KMS-11 (cell line): Measurements from ENCODE around the gene NDUFS2.
A peak's percentile ranks its signal among the peaks of the same experiment; 100 is the strongest.

Experiments
- H2AFZ ChIP-seq: fragments of 200-600 bp; sonication (generic); 2 replicates; pipeline ENCODE4 v1.6.1; 2016; ENCODE audit warnings: antibody characterized with exemption, mixed run types, low read depth
- H3K27ac ChIP-seq: fragments of 200-600 bp; sonication (generic); 2 replicates; pipeline ENCODE4 v1.6.1; 2016; ENCODE audit warnings: mild to moderate bottlenecking, mixed run types
- H3K27me3 ChIP-seq: fragments of 200-600 bp; sonication (generic); 2 replicates; pipeline ENCODE4 v1.6.1; 2017; ENCODE audit warnings: mild to moderate bottlenecking, low read depth, mixed run types, moderate library complexity; ENCODE audit not compliant: insufficient read depth
- H3K36me3 ChIP-seq: fragments of 200-600 bp; sonication (generic); 2 replicates; pipeline ENCODE4 v1.6.1; 2017; ENCODE audit warnings: mild to moderate bottlenecking, mixed run types; ENCODE audit not compliant: insufficient read depth
- H3K4me1 ChIP-seq: fragments of 200-600 bp; sonication (generic); 2 replicates; pipeline ENCODE4 v1.6.1; 2016; ENCODE audit warnings: mild to moderate bottlenecking, low read depth, mixed run types; ENCODE audit not compliant: poor library complexity, severe bottlenecking
- H3K4me2 ChIP-seq: fragments of 200-600 bp; sonication (generic); 2 replicates; pipeline ENCODE4 v1.7.0; 2016; ENCODE audit warnings: mild to moderate bottlenecking, mixed run types
- H3K4me3 ChIP-seq: fragments of 200-600 bp; sonication (generic); IDR thresholded peaks from 2 replicates; pipeline ENCODE4 v1.6.1; 2017; ENCODE audit warnings: low read depth, low read length, mixed read lengths; ENCODE audit not compliant: insufficient read depth
- H3K79me2 ChIP-seq: fragments of 200-600 bp; sonication (generic); 2 replicates; pipeline ENCODE4 v1.6.1; 2016; ENCODE audit warnings: low read depth, mixed run types; ENCODE audit not compliant: insufficient read depth
- H3K9ac ChIP-seq: fragments of 200-600 bp; sonication (generic); 2 replicates; pipeline ENCODE4 v1.6.1; 2016; ENCODE audit warnings: mild to moderate bottlenecking, mixed run types
- H4K20me1 ChIP-seq: fragments of 200-600 bp; sonication (generic); 2 replicates; pipeline ENCODE4 v1.6.1; 2016; ENCODE audit warnings: mild to moderate bottlenecking, mixed run types; ENCODE audit not compliant: insufficient read depth
- CTCF ChIP-seq: fragments of 200-600 bp; sonication (generic); conservative IDR thresholded peaks from 2 replicates; pipeline ENCODE4 v1.6.1; 2017; ENCODE audit warnings: low read depth, mild to moderate bottlenecking, antibody characterized with exemption, low read length, moderate library complexity, mixed read lengths

Gene NDUFS2

GRCh38 chr1:161207173-161207572, 5.0 kb downstream of the NDUFS2 start:
- Histone ChIP-seq H3K4me3 (no peak overlapping the region), H3K9ac (no peak overlapping the region), H3K27me3 (no peaks in the 10 kb centered on the region), H3K79me2 (peaks cover 14% of the 10 kb centered on the region; the same call in 1 of the 2 replicates), H4K20me1 (no peaks in the 10 kb centered on the region), H3K4me2 (no peak overlapping the region), H2AFZ (no peak overlapping the region), H3K36me3 (no peaks in the 10 kb centered on the region; the same call in 1 of the 2 replicates), H3K27ac (no peak overlapping the region), H3K4me1 (peaks cover 19% of the 10 kb centered on the region)
- no peak for TF ChIP-seq CTCF

GRCh38 chr1:161209790-161210409, 7.7 kb downstream of the NDUFS2 start:
- H2AFZ ChIP-seq, result no peak overlapping the region
- H3K27ac ChIP-seq, result no peak overlapping the region
- peaks cover 10% of the 10 kb centered on the region for H3K4me1 ChIP-seq
- no peaks in the 10 kb centered on the region for H3K79me2 ChIP-seq
- H3K4me2 ChIP-seq, result no peak overlapping the region
- TF ChIP-seq CTCF, result peak; percentile 100
- no peaks in the 10 kb centered on the region for H4K20me1 ChIP-seq
- no peak overlapping the region for H3K4me3 ChIP-seq
- no peaks in the 10 kb centered on the region for H3K27me3 ChIP-seq
- no peak overlapping the region for H3K9ac ChIP-seq
- peaks cover 12% of the 10 kb centered on the region; the same call in 1 of the 2 replicates for H3K36me3 ChIP-seq

- no peak for TF ChIP-seq CTCF
- Histone ChIP-seq H3K27ac (no peak overlapping the region), H3K36me3 (peaks cover 12% of the 10 kb centered on the region; the same call in 1 of the 2 replicates)
These were observed 12.2 kb downstream of the NDUFS2 start for GRCh38 chr1:161214369-161214768.

GRCh38 chr1:161215076-161215475, 12.9 kb downstream of the NDUFS2 start, which contains the start of gene FCER1G:
Gene FCER1G (plus strand): TSS chr1:161215295. CDS start chr1:161215322, 27 bp downstream.
- H4K20me1 ChIP-seq, result no peaks in the 10 kb centered on the region
- H3K4me1 ChIP-seq, result peaks cover 22% of the 10 kb centered on the region
- H3K27me3 ChIP-seq, result no peaks in the 10 kb centered on the region
- peaks cover 12% of the 10 kb centered on the region; the same call in 1 of the 2 replicates for H3K36me3 ChIP-seq
- no peak within 1 kb of the TSS for H3K4me2 ChIP-seq
- no peak within 1 kb of the TSS for H3K9ac ChIP-seq
- no peak for TF ChIP-seq CTCF
- H3K4me3 ChIP-seq, result no peak within 1 kb of the TSS
- H3K79me2 ChIP-seq, result no peaks in the 10 kb centered on the region
- H2AFZ ChIP-seq, result no peak within 1 kb of the TSS
- H3K27ac ChIP-seq, result no peak within 1 kb of the TSS

More at GRCh38 chr1:161214369-161214768, 12.2 kb downstream of the NDUFS2 start:
- Histone ChIP-seq H3K4me3 (no peak overlapping the region), H3K9ac (no peak overlapping the region), H3K27me3 (no peaks in the 10 kb centered on the region), H3K4me1 (peaks cover 29% of the 10 kb centered on the region), H3K79me2 (no peaks in the 10 kb centered on the region), H3K4me2 (no peak overlapping the region), H4K20me1 (no peaks in the 10 kb centered on the region), H2AFZ (no peak overlapping the region)
